ENCODE results near the gene SP140. TPM values are rescaled to one million over a fixed set of nuclear protein-coding genes. Genes with fewer than 3 reads are reported as not detected.
"Not testable (repeated sequence)": the region's sequence is repeated elsewhere in the genome, so short reads cannot be mapped to it uniquely, and the experiment has no call there.

SP140 gene
- total and polyA plus RNA-seq, 7 donors: under 0.01 to 19.2 (median 2.1) TPM; not detected in 2

GRCh38 chr2:230286048-230286447 is 60.5 kb downstream of the SP140 start:
- Histone ChIP-seq H3K4me3 (no peak overlapping the region), H3K27ac (no peak overlapping the region), H3K27me3 (no peaks in the 10 kb centered on the region), H3K9me3 (no peaks in the 10 kb centered on the region), H3K36me3 (no peaks in the 10 kb centered on the region), H3K4me1 (no peaks in the 10 kb centered on the region)
- 88 to 90% methylated on average over 3 of the region's 3 CpGs for WGBS, 2 donors
- intact Hi-C loops (cut with DNase I): no loop called here
- no peak for DNase-seq
- TF ChIP-seq, protein P1, sequence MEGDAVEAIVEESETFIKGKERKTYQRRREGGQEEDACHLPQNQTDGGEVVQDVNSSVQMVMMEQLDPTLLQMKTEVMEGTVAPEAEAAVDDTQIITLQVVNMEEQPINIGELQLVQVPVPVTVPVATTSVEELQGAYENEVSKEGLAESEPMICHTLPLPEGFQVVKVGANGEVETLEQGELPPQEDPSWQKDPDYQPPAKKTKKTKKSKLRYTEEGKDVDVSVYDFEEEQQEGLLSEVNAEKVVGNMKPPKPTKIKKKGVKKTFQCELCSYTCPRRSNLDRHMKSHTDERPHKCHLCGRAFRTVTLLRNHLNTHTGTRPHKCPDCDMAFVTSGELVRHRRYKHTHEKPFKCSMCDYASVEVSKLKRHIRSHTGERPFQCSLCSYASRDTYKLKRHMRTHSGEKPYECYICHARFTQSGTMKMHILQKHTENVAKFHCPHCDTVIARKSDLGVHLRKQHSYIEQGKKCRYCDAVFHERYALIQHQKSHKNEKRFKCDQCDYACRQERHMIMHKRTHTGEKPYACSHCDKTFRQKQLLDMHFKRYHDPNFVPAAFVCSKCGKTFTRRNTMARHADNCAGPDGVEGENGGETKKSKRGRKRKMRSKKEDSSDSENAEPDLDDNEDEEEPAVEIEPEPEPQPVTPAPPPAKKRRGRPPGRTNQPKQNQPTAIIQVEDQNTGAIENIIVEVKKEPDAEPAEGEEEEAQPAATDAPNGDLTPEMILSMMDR (IDR thresholded peaks at IDR 0.05): no peak
- no peak for TF ChIP-seq POLR2AphosphoS5 (IDR thresholded peaks at IDR 0.05)
- no peak for TF ChIP-seq EP300 (IDR thresholded peaks at IDR 0.05)
- no peak for TF ChIP-seq POLR2A (IDR thresholded peaks at IDR 0.05)

DNA sequence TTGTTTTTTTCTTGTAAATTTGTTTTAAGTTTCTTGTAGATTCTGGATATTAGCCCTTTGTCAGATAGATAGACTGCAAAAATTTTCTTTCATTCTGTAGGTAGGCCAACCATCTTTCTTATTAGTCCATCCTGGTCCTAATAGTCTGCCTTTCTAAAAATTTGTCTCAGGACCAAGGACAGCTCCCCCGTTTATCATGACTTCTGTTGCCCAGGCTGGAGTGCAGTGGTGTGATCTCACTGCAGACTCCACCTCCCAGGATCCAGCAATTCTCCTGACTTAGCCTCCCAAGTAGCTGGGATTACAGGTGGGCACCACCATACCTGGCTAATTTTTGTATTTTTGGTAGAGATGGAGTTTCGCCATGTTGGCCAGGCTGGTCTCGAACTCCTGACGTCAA is 63.8 kb downstream of the SP140 start:
- 87 to 88% methylated on average over 4 of the region's 4 CpGs for WGBS, 2 donors

DNA sequence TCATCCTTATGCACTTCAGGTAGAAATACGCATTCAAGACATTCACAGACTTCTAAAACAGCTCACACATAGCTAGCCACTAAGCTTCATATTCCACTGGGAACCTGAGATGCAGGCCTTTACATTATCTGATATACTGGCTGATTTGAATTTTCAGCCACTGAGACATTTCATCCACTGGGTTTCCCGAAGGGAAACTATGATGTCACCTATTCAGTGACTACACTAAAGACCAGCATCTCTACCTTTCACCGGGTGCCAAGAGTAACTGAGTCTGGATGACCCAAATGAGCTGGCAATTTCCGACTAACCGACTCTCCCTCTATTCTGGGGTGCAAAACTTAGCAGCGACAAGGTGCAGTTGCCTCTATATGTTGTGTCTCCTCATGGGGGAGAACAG is 69.7 kb downstream of the SP140 start:
- no peak for DNase-seq
- Histone ChIP-seq H3K4me1 (no peaks in the 10 kb centered on the region), H3K27me3 (no peaks in the 10 kb centered on the region), H3K4me3 (no peak overlapping the region), H3K36me3 (no peaks in the 10 kb centered on the region), H3K27ac (no peak overlapping the region), H3K9me3 (peaks cover 0 to 6% (median under 1%) of the 10 kb centered on the region in 4 donors)
- intact Hi-C loops (cut with DNase I): no loop called here
- WGBS, 2 donors: 94 to 96% methylated on average over 6 of the region's 6 CpGs
- TF ChIP-seq POLR2A (IDR thresholded peaks at IDR 0.05) (no peak), EP300 (IDR thresholded peaks at IDR 0.05) (no peak), POLR2AphosphoS5 (IDR thresholded peaks at IDR 0.05) (no peak)
- TF ChIP-seq, protein P1 (IDR thresholded peaks at IDR 0.05): no peak

More for the DNA sequence above, 63.8 kb downstream of the SP140 start:
- intact Hi-C loops (cut with DNase I); DNase-seq; H3K27ac ChIP-seq; H3K9me3 ChIP-seq; H3K27me3 ChIP-seq; H3K4me1 ChIP-seq; H3K36me3 ChIP-seq; H3K4me3 ChIP-seq: not testable (repeated sequence)

- intact Hi-C loops (cut with DNase I): no loop called here
- Histone ChIP-seq H3K27me3 (no peaks in the 10 kb centered on the region), H3K36me3 (no peaks in the 10 kb centered on the region), H3K4me1 (no peaks in the 10 kb centered on the region), H3K27ac (no peak overlapping the region), H3K9me3 (peaks cover 0 to 6% (median 1%) of the 10 kb centered on the region in 4 donors), H3K4me3 (no peak overlapping the region)
- TF ChIP-seq, protein P1 (IDR thresholded peaks at IDR 0.05): no peak
- TF ChIP-seq POLR2A (IDR thresholded peaks at IDR 0.05) (no peak), POLR2AphosphoS5 (IDR thresholded peaks at IDR 0.05) (no peak), EP300 (IDR thresholded peaks at IDR 0.05) (no peak)
- DNase-seq: no peak
These were observed 71.4 kb downstream of the SP140 start for GRCh38 chr2:230296917-230297316.

- Histone ChIP-seq H3K27ac (no peak overlapping the region), H3K4me3 (no peak overlapping the region), H3K9me3 (peaks cover 0 to 6% (median 2%) of the 10 kb centered on the region in 4 donors), H3K4me1 (no peaks in the 10 kb centered on the region), H3K27me3 (no peaks in the 10 kb centered on the region), H3K36me3 (no peaks in the 10 kb centered on the region)
- TF ChIP-seq POLR2A (IDR thresholded peaks at IDR 0.05) (no peak), EP300 (IDR thresholded peaks at IDR 0.05) (no peak), POLR2AphosphoS5 (IDR thresholded peaks at IDR 0.05) (no peak)
- TF ChIP-seq, protein P1 (IDR thresholded peaks at IDR 0.05): no peak
- no peak for DNase-seq
- WGBS, 2 donors: 93 to 97% methylated on average over 2 of the region's 2 CpGs
- intact Hi-C loops (cut with DNase I): no loop called here
These were observed 74.1 kb downstream of the SP140 start for GRCh38 chr2:230299618-230300017.

Measured in sigmoid colon (tissue), 7 donors.